ENCODE results near the gene CFAP45. TPM values are rescaled to one million over a fixed set of nuclear protein-coding genes. Genes with fewer than 3 reads are reported as not detected.

The CFAP45 gene
- total and polyA plus RNA-seq, 7 donors = 0.04 to 0.42 (median 0.19) TPM; not detected in 3

GRCh38 chr1:159847231-159847630, 52.7 kb downstream of the CFAP45 start:
- Histone ChIP-seq H3K4me1 (no peaks in the 10 kb centered on the region), H3K36me3 (ENCODE audit: insufficient read depth in 1 of 2, low read depth in 1 of 2) (no peaks in the 10 kb centered on the region), H3K4me3 (no peak overlapping the region), H3K27me3 (ENCODE audit: insufficient read depth in 3 of 3, low read length in 2 of 3) (no peaks in the 10 kb centered on the region), H3K27ac (no peak overlapping the region), H3K9me3 (no peaks in the 10 kb centered on the region)
- ATAC-seq (no peak), DNase-seq (no peak)
- intact Hi-C loops (cut with DNase I) = no loop called here
- 58 to 69% (median 58%) methylated on average over 4 of the region's 4 CpGs for WGBS, 3 donors
- TF ChIP-seq, protein P1, sequence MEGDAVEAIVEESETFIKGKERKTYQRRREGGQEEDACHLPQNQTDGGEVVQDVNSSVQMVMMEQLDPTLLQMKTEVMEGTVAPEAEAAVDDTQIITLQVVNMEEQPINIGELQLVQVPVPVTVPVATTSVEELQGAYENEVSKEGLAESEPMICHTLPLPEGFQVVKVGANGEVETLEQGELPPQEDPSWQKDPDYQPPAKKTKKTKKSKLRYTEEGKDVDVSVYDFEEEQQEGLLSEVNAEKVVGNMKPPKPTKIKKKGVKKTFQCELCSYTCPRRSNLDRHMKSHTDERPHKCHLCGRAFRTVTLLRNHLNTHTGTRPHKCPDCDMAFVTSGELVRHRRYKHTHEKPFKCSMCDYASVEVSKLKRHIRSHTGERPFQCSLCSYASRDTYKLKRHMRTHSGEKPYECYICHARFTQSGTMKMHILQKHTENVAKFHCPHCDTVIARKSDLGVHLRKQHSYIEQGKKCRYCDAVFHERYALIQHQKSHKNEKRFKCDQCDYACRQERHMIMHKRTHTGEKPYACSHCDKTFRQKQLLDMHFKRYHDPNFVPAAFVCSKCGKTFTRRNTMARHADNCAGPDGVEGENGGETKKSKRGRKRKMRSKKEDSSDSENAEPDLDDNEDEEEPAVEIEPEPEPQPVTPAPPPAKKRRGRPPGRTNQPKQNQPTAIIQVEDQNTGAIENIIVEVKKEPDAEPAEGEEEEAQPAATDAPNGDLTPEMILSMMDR (IDR thresholded peaks at IDR 0.05) = no peak

- intact Hi-C loops (cut with DNase I) = no loop called here
- Histone ChIP-seq H3K36me3 (ENCODE audit: insufficient read depth in 1 of 2, low read depth in 1 of 2) (no peaks in the 10 kb centered on the region), H3K27me3 (ENCODE audit: insufficient read depth in 3 of 3, low read length in 2 of 3) (no peaks in the 10 kb centered on the region), H3K4me1 (no peaks in the 10 kb centered on the region), H3K9me3 (no peaks in the 10 kb centered on the region), H3K4me3 (no peak overlapping the region), H3K27ac (no peak overlapping the region)
- ATAC-seq (no peak), DNase-seq (no peak)
- TF ChIP-seq, protein P1 (IDR thresholded peaks at IDR 0.05) = no peak
- WGBS, 3 donors = 85 to 91% (median 88%) methylated on average over 13 of the region's 13 CpGs
Observed at GRCh38 chr1:159845751-159846629, 54.0 kb downstream of the CFAP45 start.

DNA sequence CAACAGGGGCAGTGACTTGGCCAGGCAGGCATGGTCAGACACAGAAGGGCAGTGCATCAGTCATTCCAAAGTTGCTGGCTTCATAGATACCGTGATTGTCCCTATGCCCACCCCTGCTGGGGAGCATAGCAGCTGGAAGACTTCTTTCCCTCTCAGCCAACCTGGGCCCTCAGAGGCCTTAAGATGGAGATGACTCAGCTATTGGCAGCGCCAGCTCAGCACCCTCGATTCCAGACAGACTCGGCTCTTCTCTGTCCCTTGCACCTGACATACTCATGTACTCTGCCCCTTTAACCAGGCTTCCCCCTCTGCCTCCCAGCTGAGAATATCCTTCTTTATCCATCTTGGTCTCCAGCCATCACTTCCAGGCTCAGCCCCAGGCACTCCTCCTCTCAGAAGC, 56.5 kb downstream of the CFAP45 start:
- intact Hi-C loops (cut with DNase I) = no loop called here
- H3K4me1 ChIP-seq = no peaks in the 10 kb centered on the region
- 32 to 65% (median 44%) methylated on average over 4 of the region's 4 CpGs for WGBS, 3 donors

GRCh38 chr1:159841749-159842148, 58.2 kb downstream of the CFAP45 start:
- no peak for ATAC-seq
- DNase-seq = no peak
- TF ChIP-seq, protein P1 (IDR thresholded peaks at IDR 0.05) = no peak
- no peaks in the 10 kb centered on the region for H3K27me3 ChIP-seq (ENCODE audit: insufficient read depth in 3 of 3, low read length in 2 of 3)
- H3K36me3 ChIP-seq (ENCODE audit: insufficient read depth in 1 of 2, low read depth in 1 of 2) = peaks cover 0 to 12% of the 10 kb centered on the region in 2 donors
- H3K4me1 ChIP-seq = no peaks in the 10 kb centered on the region
- H3K9me3 ChIP-seq = no peaks in the 10 kb centered on the region
- H3K27ac ChIP-seq = no peak overlapping the region
- no peak overlapping the region for H3K4me3 ChIP-seq
- intact Hi-C loops (cut with DNase I) = no loop called here
- 72 to 83% (median 76%) methylated on average over 2 of the region's 2 CpGs for WGBS, 3 donors

More for the DNA sequence above, 56.5 kb downstream of the CFAP45 start:
- Histone ChIP-seq H3K36me3 (ENCODE audit: insufficient read depth in 1 of 2, low read depth in 1 of 2) (peaks cover 0 to 5% of the 10 kb centered on the region in 2 donors), H3K4me3 (no peak overlapping the region), H3K27ac (no peak overlapping the region), H3K27me3 (ENCODE audit: insufficient read depth in 3 of 3, low read length in 2 of 3) (no peaks in the 10 kb centered on the region), H3K9me3 (no peaks in the 10 kb centered on the region)
- ATAC-seq (peak in 1 of 4 donors; percentile 26), DNase-seq (no peak)
- TF ChIP-seq, protein P1 (IDR thresholded peaks at IDR 0.05) = no peak

All from psoas muscle (tissue), 8 donors.